ENCODE measurements around the gene EIF3K. TPM values are rescaled to one million over a fixed set of nuclear protein-coding genes. Genes with fewer than 3 reads are reported as not detected.

Gene EIF3K
- total and polyA plus RNA-seq, 2 of the 13 experiments (the other 11 are each of a cell fraction or from before 2014, with no cell fraction given): 179 to 258 TPM

GRCh38 chr19:38678891-38679494 is 60.0 kb downstream of the EIF3K start:
- ChIA-PET POLR2A (interaction anchor here (2.2 kb wide), 1 partner anchor 31 kb away, joined by 8 read pairs; the partner anchor contains the start of gene ACTN4), CTCF (ENCODE audit: low intra/inter-chr PET ratio, low total read pairs) (no interaction called here)
- in situ Hi-C loops (cut with HindIII; ENCODE audit: extremely low pct_ligation_motif_present, low pct_unique_long_range_greater_than_20kb): no loop called here
- no peak for FAIRE-seq
- WGBS (ENCODE audit: low lambda C conversion rate): 90% methylated on average over 7 of the region's 7 CpGs
- Histone ChIP-seq H3K4me1 (ENCODE audit: insufficient read depth, low read length) (peaks cover 99% of the 10 kb centered on the region), H3K36me3 (replicated peaks in 1 of 2; ENCODE audit: control insufficient read depth in 1 of 2, insufficient read depth in 2 of 2, low read length in 2 of 2) (peaks cover 14 to 51% of the 10 kb centered on the region in 2 experiments), H4K20me1 (ENCODE audit: insufficient read depth, low read length) (peaks cover 51% of the 10 kb centered on the region), H2AFZ (ENCODE audit: low read length) (no peak overlapping the region), H3K27me3 (ENCODE audit: control insufficient read depth in 1 of 2, insufficient read depth in 2 of 2, low read length in 2 of 2) (no peaks in the 10 kb centered on the region), H3K79me2 (ENCODE audit: insufficient read depth, low read length) (peaks cover 98% of the 10 kb centered on the region), H3K4me2 (ENCODE audit: low read depth, low read length) (no peak overlapping the region), H3K27ac (ENCODE audit: extremely low read length, insufficient read depth, low read length) (peak overlapping the region; percentile 20), H3K9ac (ENCODE audit: insufficient read depth, low read depth, low read length) (no peak overlapping the region), H3K9me3 (ENCODE audit: low read length) (no peaks in the 10 kb centered on the region), H3K4me3 (replicated peaks in 1 of 3; ENCODE audit: insufficient read depth in 1 of 3, low read depth in 2 of 3, low read length in 3 of 3) (no peak overlapping the region)
- no peak for ATAC-seq
- no TSS peak for BruUV-seq (replicated peaks)
- no peak for DNase-seq (ENCODE audit: low spot score)
- intact Hi-C loops (cut with micrococcal nuclease; ENCODE audit: unreplicated experiment): no loop called here
- TF ChIP-seq AGO2 (optimal IDR thresholded peaks at IDR 0.05; ENCODE audit: low read depth, low read length): peak; percentile 25
- no peak for TF ChIP-seq NR2F6 (IDR thresholded peaks at IDR 0.05)
- TF ChIP-seq NR2F6 (CRISPR knock-in tag; IDR thresholded peaks at IDR 0.05): no peak

GRCh38 chr19:38679839-38680238 is 60.9 kb downstream of the EIF3K start:
- Histone ChIP-seq H3K36me3 (replicated peaks in 1 of 2; ENCODE audit: control insufficient read depth in 1 of 2, insufficient read depth in 2 of 2, low read length in 2 of 2) (peaks cover 13 to 43% of the 10 kb centered on the region in 2 experiments), H4K20me1 (ENCODE audit: insufficient read depth, low read length) (peaks cover 49% of the 10 kb centered on the region), H3K27ac (ENCODE audit: extremely low read length, insufficient read depth, low read length) (peak overlapping the region; percentile 21), H3K9me3 (ENCODE audit: low read length) (no peaks in the 10 kb centered on the region), H3K79me2 (ENCODE audit: insufficient read depth, low read length) (peaks cover 98% of the 10 kb centered on the region), H3K9ac (ENCODE audit: insufficient read depth, low read depth, low read length) (no peak overlapping the region), H3K4me1 (ENCODE audit: insufficient read depth, low read length) (peaks cover 99% of the 10 kb centered on the region), H3K4me2 (ENCODE audit: low read depth, low read length) (no peak overlapping the region), H3K4me3 (replicated peaks in 1 of 3; ENCODE audit: insufficient read depth in 1 of 3, low read depth in 2 of 3, low read length in 3 of 3) (no peak overlapping the region), H3K27me3 (ENCODE audit: control insufficient read depth in 1 of 2, insufficient read depth in 2 of 2, low read length in 2 of 2) (no peaks in the 10 kb centered on the region), H2AFZ (ENCODE audit: low read length) (no peak overlapping the region)
- in situ Hi-C loops (cut with HindIII; ENCODE audit: extremely low pct_ligation_motif_present, low pct_unique_long_range_greater_than_20kb) (no loop called here), intact Hi-C loops (cut with micrococcal nuclease; ENCODE audit: unreplicated experiment) (no loop called here)
- ChIA-PET POLR2A (no interaction called here), CTCF (ENCODE audit: low intra/inter-chr PET ratio, low total read pairs) (no interaction called here)
- DNase-seq (ENCODE audit: low spot score) (no peak), FAIRE-seq (no peak), ATAC-seq (no peak)
- BruUV-seq (replicated peaks): no TSS peak
- 64% methylated on average over 4 of the region's 4 CpGs for WGBS (ENCODE audit: low lambda C conversion rate)
- TF ChIP-seq ZNF362 (CRISPR knock-in tag; IDR thresholded peaks at IDR 0.05; ENCODE audit: borderline replicate concordance) (no peak), TFDP1 (CRISPR knock-in tag; IDR thresholded peaks at IDR 0.05; ENCODE audit: borderline replicate concordance) (no peak), FOXA3 (CRISPR knock-in tag; IDR thresholded peaks at IDR 0.05) (no peak), ZNF563 (CRISPR knock-in tag; IDR thresholded peaks at IDR 0.05) (no peak), JUNB (CRISPR knock-in tag; IDR thresholded peaks at IDR 0.05; ENCODE audit: borderline replicate concordance) (no peak), ZNF891 (CRISPR knock-in tag; IDR thresholded peaks at IDR 0.05) (no peak), ZNF709 (CRISPR knock-in tag; IDR thresholded peaks at IDR 0.05) (no peak), SOX5 (CRISPR knock-in tag; IDR thresholded peaks at IDR 0.05; ENCODE audit: borderline replicate concordance) (no peak), NFE2L2 (IDR thresholded peaks at IDR 0.05; ENCODE audit: low read length) (no peak), ATM (IDR thresholded peaks at IDR 0.05; ENCODE audit: borderline replicate concordance) (no peak), RNF2 (conservative IDR thresholded peaks at IDR 0.05; ENCODE audit: low read depth) (no peak), NFE2 (CRISPR knock-in tag; IDR thresholded peaks at IDR 0.05) (no peak)
- TF ChIP-seq, protein P1, sequence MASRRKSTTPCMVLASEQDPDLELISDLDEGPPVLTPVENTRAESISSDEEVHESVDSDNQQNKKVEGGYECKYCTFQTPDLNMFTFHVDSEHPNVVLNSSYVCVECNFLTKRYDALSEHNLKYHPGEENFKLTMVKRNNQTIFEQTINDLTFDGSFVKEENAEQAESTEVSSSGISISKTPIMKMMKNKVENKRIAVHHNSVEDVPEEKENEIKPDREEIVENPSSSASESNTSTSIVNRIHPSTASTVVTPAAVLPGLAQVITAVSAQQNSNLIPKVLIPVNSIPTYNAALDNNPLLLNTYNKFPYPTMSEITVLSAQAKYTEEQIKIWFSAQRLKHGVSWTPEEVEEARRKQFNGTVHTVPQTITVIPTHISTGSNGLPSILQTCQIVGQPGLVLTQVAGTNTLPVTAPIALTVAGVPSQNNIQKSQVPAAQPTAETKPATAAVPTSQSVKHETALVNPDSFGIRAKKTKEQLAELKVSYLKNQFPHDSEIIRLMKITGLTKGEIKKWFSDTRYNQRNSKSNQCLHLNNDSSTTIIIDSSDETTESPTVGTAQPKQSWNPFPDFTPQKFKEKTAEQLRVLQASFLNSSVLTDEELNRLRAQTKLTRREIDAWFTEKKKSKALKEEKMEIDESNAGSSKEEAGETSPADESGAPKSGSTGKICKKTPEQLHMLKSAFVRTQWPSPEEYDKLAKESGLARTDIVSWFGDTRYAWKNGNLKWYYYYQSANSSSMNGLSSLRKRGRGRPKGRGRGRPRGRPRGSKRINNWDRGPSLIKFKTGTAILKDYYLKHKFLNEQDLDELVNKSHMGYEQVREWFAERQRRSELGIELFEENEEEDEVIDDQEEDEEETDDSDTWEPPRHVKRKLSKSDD (CRISPR knock-in tag; IDR thresholded peaks at IDR 0.05; ENCODE audit: low read depth): no peak

All from HepG2 (cell line).